ENCODE results near the gene FAM180A. TPM values are rescaled to one million over a fixed set of nuclear protein-coding genes. Genes with fewer than 3 reads are reported as not detected.

Gene FAM180A
- total and polyA plus RNA-seq, 10 donors, result 0.19 to 1.3 (median 0.85) TPM; not detected in 5

GRCh38 chr7:135771961-135772638 is 23.5 kb upstream of the FAM180A start:
- TF ChIP-seq POLR2A (IDR thresholded peaks at IDR 0.05) (no peak), POLR2AphosphoS5 (IDR thresholded peaks at IDR 0.05) (no peak), CTCF (IDR thresholded peaks at IDR 0.05 in 8 of 11, conservative IDR thresholded peaks at IDR 0.05 in 3 of 11) (no peak)
- Histone ChIP-seq H3K4me1 (no peaks in the 10 kb centered on the region), H3K27ac (no peak overlapping the region), H3K9me3 (no peaks in the 10 kb centered on the region), H3K36me3 (no peaks in the 10 kb centered on the region), H3K27me3 (replicated peaks in 1 of 7) (peaks cover 0 to 16% (median 0%) of the 10 kb centered on the region in 7 donors), H3K4me3 (no peak overlapping the region)
- DNase-seq, result no peak
- WGBS, 5 donors, result 69 to 83% (median 72%) methylated on average over 4 of the region's 4 CpGs
- intact Hi-C loops (cut with DNase I; ENCODE audit: low total_unique reads), result no loop called here

- intact Hi-C loops (cut with DNase I; ENCODE audit: low total_unique reads), result no loop called here
- DNase-seq, result no peak
- Histone ChIP-seq H3K4me3 (no peak overlapping the region), H3K27ac (no peak overlapping the region), H3K9me3 (no peaks in the 10 kb centered on the region), H3K27me3 (replicated peaks in 1 of 7) (peaks cover 0 to 23% (median 0%) of the 10 kb centered on the region in 7 donors), H3K36me3 (no peaks in the 10 kb centered on the region), H3K4me1 (no peaks in the 10 kb centered on the region)
- WGBS, 5 donors, result 63 to 83% (median 81%) methylated on average over 1 of the region's 1 CpG
- TF ChIP-seq POLR2A (IDR thresholded peaks at IDR 0.05), result no peak
- no peak for TF ChIP-seq CTCF (IDR thresholded peaks at IDR 0.05 in 8 of 11, conservative IDR thresholded peaks at IDR 0.05 in 3 of 11)
- no peak for TF ChIP-seq POLR2AphosphoS5 (IDR thresholded peaks at IDR 0.05)
Observed at GRCh38 chr7:135771051-135771450, 22.4 kb upstream of the FAM180A start.

GRCh38 chr7:135770139-135770710 is 21.6 kb upstream of the FAM180A start:
- no peak for TF ChIP-seq POLR2A (IDR thresholded peaks at IDR 0.05)
- no peak for TF ChIP-seq CTCF (IDR thresholded peaks at IDR 0.05 in 8 of 11, conservative IDR thresholded peaks at IDR 0.05 in 3 of 11)
- TF ChIP-seq POLR2AphosphoS5 (IDR thresholded peaks at IDR 0.05), result no peak
- peaks cover 0 to 25% (median 0%) of the 10 kb centered on the region in 7 donors for H3K27me3 ChIP-seq (replicated peaks in 1 of 7)
- H3K36me3 ChIP-seq, result no peaks in the 10 kb centered on the region
- no peak for DNase-seq
- intact Hi-C loops (cut with DNase I; ENCODE audit: low total_unique reads), result no loop called here
- no peaks in the 10 kb centered on the region for H3K9me3 ChIP-seq
- no peaks in the 10 kb centered on the region for H3K4me1 ChIP-seq
- 87 to 96% (median 89%) methylated on average over 6 of the region's 6 CpGs for WGBS, 5 donors
- no peak overlapping the region for H3K27ac ChIP-seq
- no peak overlapping the region for H3K4me3 ChIP-seq

GRCh38 chr7:135769005-135769802 is 20.6 kb upstream of the FAM180A start:
- DNase-seq, result no peak
- no peaks in the 10 kb centered on the region for H3K4me1 ChIP-seq
- peak overlapping the region in 2 of 8 donors; percentile 1 to 6 for H3K27ac ChIP-seq
- TF ChIP-seq POLR2AphosphoS5 (IDR thresholded peaks at IDR 0.05) (peak in 1 of 3 donors; percentile 39), POLR2A (IDR thresholded peaks at IDR 0.05) (no peak)
- H3K4me3 ChIP-seq, result no peak overlapping the region
- peaks cover 0 to 25% (median 0%) of the 10 kb centered on the region in 7 donors for H3K27me3 ChIP-seq (replicated peaks in 1 of 7)
- H3K36me3 ChIP-seq, result no peaks in the 10 kb centered on the region
- intact Hi-C loops (cut with DNase I; ENCODE audit: low total_unique reads), result no loop called here
- no peaks in the 10 kb centered on the region for H3K9me3 ChIP-seq
- WGBS, 5 donors, result 68 to 82% (median 79%) methylated on average over 7 of the region's 7 CpGs

All from spleen (tissue), 11 donors.